ENCODE data around the gene TENM4. TPM values are rescaled to one million over a fixed set of nuclear protein-coding genes. Genes with fewer than 3 reads are reported as not detected.

The TENM4 gene
- total and polyA plus RNA-seq, 2 of the 13 experiments (the other 11 are each of a cell fraction or from before 2014, with no cell fraction given): not detected

DNA sequence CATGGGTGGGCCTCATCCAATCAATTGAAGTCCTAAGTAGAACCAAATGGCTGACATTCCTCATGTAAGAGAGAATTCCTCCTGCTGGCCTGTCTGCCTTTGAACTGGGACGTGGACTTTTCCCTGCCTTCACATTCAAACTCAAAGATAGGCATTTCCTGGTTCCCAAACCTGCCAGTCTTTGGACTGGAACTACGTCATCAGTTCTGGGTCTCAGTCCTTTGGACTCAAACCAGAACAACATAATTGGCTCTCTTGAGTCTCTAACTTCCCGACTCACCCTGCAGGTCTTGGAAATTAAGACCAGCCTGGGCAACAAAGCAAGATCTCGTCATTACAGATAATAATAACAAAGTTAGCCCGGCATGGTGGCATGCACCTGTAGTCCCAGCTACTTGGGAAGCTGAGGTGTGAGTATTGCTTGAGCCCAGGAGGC is 827.4 kb downstream of the TENM4 start (continued):
- TF ChIP-seq, protein P1, sequence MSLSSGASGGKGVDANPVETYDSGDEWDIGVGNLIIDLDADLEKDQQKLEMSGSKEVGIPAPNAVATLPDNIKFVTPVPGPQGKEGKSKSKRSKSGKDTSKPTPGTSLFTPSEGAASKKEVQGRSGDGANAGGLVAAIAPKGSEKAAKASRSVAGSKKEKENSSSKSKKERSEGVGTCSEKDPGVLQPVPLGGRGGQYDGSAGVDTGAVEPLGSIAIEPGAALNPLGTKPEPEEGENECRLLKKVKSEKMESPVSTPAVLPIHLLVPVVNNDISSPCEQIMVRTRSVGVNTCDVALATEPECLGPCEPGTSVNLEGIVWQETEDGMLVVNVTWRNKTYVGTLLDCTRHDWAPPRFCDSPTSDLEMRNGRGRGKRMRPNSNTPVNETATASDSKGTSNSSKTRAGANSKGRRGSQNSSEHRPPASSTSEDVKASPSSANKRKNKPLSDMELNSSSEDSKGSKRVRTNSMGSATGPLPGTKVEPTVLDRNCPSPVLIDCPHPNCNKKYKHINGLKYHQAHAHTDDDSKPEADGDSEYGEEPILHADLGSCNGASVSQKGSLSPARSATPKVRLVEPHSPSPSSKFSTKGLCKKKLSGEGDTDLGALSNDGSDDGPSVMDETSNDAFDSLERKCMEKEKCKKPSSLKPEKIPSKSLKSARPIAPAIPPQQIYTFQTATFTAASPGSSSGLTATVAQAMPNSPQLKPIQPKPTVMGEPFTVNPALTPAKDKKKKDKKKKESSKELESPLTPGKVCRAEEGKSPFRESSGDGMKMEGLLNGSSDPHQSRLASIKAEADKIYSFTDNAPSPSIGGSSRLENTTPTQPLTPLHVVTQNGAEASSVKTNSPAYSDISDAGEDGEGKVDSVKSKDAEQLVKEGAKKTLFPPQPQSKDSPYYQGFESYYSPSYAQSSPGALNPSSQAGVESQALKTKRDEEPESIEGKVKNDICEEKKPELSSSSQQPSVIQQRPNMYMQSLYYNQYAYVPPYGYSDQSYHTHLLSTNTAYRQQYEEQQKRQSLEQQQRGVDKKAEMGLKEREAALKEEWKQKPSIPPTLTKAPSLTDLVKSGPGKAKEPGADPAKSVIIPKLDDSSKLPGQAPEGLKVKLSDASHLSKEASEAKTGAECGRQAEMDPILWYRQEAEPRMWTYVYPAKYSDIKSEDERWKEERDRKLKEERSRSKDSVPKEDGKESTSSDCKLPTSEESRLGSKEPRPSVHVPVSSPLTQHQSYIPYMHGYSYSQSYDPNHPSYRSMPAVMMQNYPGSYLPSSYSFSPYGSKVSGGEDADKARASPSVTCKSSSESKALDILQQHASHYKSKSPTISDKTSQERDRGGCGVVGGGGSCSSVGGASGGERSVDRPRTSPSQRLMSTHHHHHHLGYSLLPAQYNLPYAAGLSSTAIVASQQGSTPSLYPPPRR (CRISPR knock-in tag; IDR thresholded peaks at IDR 0.05; ENCODE audit: borderline replicate concordance): peak; percentile 79; the same call in 1 of the 2 replicates
- 0 out of 2 replicates have a peak, but pooled peaks have one; percentile 31 for TF ChIP-seq THAP11 (CRISPR knock-in tag; IDR thresholded peaks at IDR 0.05)
- TF ChIP-seq NCOR1 (IDR thresholded peaks at IDR 0.05; ENCODE audit: borderline replicate concordance, low read length): peak; percentile 45; the same call in 1 of the 2 replicates
- no peak for TF ChIP-seq MIER2 (CRISPR knock-in tag; IDR thresholded peaks at IDR 0.05)
- peak; percentile 91 for TF ChIP-seq CREB1 (IDR thresholded peaks at IDR 0.05)
- peak; percentile 86 for TF ChIP-seq CREB1 (CRISPR knock-in tag; IDR thresholded peaks at IDR 0.05)
- no peak for TF ChIP-seq RBFOX2 (IDR thresholded peaks at IDR 0.05; ENCODE audit: low read depth, low read length)
- peak; percentile 72; the same call in 1 of the 2 replicates for TF ChIP-seq MEF2D (CRISPR knock-in tag; IDR thresholded peaks at IDR 0.05)
- no peak for TF ChIP-seq ZNF12 (CRISPR knock-in tag; IDR thresholded peaks at IDR 0.05)
- peak; percentile 60 for TF ChIP-seq ERF (CRISPR knock-in tag; IDR thresholded peaks at IDR 0.05)
- TF ChIP-seq, protein P2, sequence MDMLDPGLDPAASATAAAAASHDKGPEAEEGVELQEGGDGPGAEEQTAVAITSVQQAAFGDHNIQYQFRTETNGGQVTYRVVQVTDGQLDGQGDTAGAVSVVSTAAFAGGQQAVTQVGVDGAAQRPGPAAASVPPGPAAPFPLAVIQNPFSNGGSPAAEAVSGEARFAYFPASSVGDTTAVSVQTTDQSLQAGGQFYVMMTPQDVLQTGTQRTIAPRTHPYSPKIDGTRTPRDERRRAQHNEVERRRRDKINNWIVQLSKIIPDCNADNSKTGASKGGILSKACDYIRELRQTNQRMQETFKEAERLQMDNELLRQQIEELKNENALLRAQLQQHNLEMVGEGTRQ (IDR thresholded peaks at IDR 0.05; ENCODE audit: low read depth, low read length): no peak
- TF ChIP-seq, protein P2 (CRISPR knock-in tag; IDR thresholded peaks at IDR 0.05; ENCODE audit: borderline replicate concordance): no peak
- no peak for TF ChIP-seq CHCHD3 (CRISPR knock-in tag; IDR thresholded peaks at IDR 0.05)
- peak; percentile 52; the same call in 1 of the 2 replicates for TF ChIP-seq FOXO1 (CRISPR knock-in tag; IDR thresholded peaks at IDR 0.05)
- TF ChIP-seq, protein P3, sequence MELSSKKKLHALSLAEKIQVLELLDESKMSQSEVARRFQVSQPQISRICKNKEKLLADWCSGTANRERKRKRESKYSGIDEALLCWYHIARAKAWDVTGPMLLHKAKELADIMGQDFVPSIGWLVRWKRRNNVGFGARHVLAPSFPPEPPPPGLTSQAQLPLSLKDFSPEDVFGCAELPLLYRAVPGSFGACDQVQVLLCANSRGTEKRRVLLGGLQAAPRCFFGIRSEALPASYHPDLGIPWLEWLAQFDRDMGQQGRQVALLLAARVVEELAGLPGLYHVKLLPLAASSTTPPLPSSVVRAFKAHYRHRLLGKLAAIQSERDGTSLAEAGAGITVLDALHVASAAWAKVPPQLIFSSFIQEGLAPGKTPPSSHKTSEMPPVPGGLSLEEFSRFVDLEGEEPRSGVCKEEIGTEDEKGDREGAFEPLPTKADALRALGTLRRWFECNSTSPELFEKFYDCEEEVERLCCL (CRISPR knock-in tag; IDR thresholded peaks at IDR 0.05; ENCODE audit: borderline replicate concordance): no peak
- no peak for TF ChIP-seq BORCS8-MEF2B (CRISPR knock-in tag; IDR thresholded peaks at IDR 0.05)
- TF ChIP-seq TARDBP (CRISPR knock-in tag; IDR thresholded peaks at IDR 0.05): 0 out of 2 replicates have a peak, but pooled peaks have one; percentile 51
- no peak for TF ChIP-seq SOX6 (IDR thresholded peaks at IDR 0.05)
- TF ChIP-seq SOX6 (CRISPR knock-in tag; IDR thresholded peaks at IDR 0.05): peak; percentile 88
- TF ChIP-seq ZNF121 (CRISPR knock-in tag; IDR thresholded peaks at IDR 0.05): no peak
- 0 out of 2 replicates have a peak, but pooled peaks have one; percentile 20 for TF ChIP-seq ZNF569 (CRISPR knock-in tag; IDR thresholded peaks at IDR 0.05; ENCODE audit: borderline replicate concordance)
- TF ChIP-seq PHF20 (CRISPR knock-in tag; IDR thresholded peaks at IDR 0.05): no peak
- no peak for TF ChIP-seq TBP (CRISPR knock-in tag; IDR thresholded peaks at IDR 0.05)
- no peak for TF ChIP-seq MIER3 (CRISPR knock-in tag; IDR thresholded peaks at IDR 0.05; ENCODE audit: borderline replicate concordance)
- TF ChIP-seq ZNF629 (CRISPR knock-in tag; conservative IDR thresholded peaks at IDR 0.05): no peak
- TF ChIP-seq ZNF737 (CRISPR knock-in tag; IDR thresholded peaks at IDR 0.05; ENCODE audit: borderline replicate concordance): no peak

Data from HepG2 (cell line).